GM13977 (cell line): Measurements from ENCODE around the gene CASP4.

Experiments
- DNase-seq: peaks from one replicate; pipeline ENCODE4 v3.0.0; 2012; ENCODE audit warnings: low spot score
- CTCF ChIP-seq: IDR thresholded peaks from 2 replicates; pipeline ENCODE4 v1.5.1; 2012; ENCODE audit warnings: mild to moderate bottlenecking, control low read depth; ENCODE audit not compliant: insufficient read depth; ENCODE audit errors: extremely low read depth, missing control alignments
- in situ Hi-C: fragments of 300-500 bp; cut with MboI; formaldehyde crosslinking; loops from one replicate; pipeline ENCODE4 v1.12.0; 2022; ENCODE audit warnings: low sequenced_read_pairs, low pct_unique_long_range_greater_than_20kb, mixed read lengths, inconsistent platforms; ENCODE audit not compliant: unreplicated experiment

The CASP4 gene

GRCh38 chr11:104916442-104916841, 51.9 kb downstream of the CASP4 start:
- no peak for DNase-seq
- in situ Hi-C loops, result no loop called here
- TF ChIP-seq CTCF, result no peak

GRCh38 chr11:104912102-104912501, 56.3 kb downstream of the CASP4 start:
- no peak for DNase-seq
- in situ Hi-C loops, result no loop called here
- no peak for TF ChIP-seq CTCF

- DNase-seq, result no peak
- TF ChIP-seq CTCF, result no peak
- in situ Hi-C loops, result no loop called here
Observed at GRCh38 chr11:104908186-104908531, 60.2 kb downstream of the CASP4 start.

GRCh38 chr11:104907521-104908185, 60.7 kb downstream of the CASP4 start:
- no peak for TF ChIP-seq CTCF
- in situ Hi-C loops, result no loop called here
- DNase-seq, result no peak

- TF ChIP-seq CTCF, result no peak
- DNase-seq, result no peak
- in situ Hi-C loops, result no loop called here
Observed at GRCh38 chr11:104905271-104905670, 63.1 kb downstream of the CASP4 start.

GRCh38 chr11:104899226-104899625, 69.1 kb downstream of the CASP4 start:
- in situ Hi-C loops, result no loop called here
- no peak for TF ChIP-seq CTCF
- no peak for DNase-seq

GRCh38 chr11:104898685-104899013, 69.7 kb downstream of the CASP4 start:
- in situ Hi-C loops, result no loop called here
- no peak for TF ChIP-seq CTCF
- DNase-seq, result no peak
